HG03378 (cell line): ENCODE results near the gene CXCL6.

Experiments used
- ATAC-seq: cut with Tn5 transposase; IDR thresholded peaks from one replicate; pipeline ENCODE4 v1.9.1; 2021; ENCODE audit warnings: mild to moderate bottlenecking, moderate library complexity; ENCODE audit not compliant: unreplicated experiment

The CXCL6 gene

GRCh38 chr4:73865431-73866096 is 29.1 kb downstream of the CXCL6 start:
- no peak for ATAC-seq

DNA sequence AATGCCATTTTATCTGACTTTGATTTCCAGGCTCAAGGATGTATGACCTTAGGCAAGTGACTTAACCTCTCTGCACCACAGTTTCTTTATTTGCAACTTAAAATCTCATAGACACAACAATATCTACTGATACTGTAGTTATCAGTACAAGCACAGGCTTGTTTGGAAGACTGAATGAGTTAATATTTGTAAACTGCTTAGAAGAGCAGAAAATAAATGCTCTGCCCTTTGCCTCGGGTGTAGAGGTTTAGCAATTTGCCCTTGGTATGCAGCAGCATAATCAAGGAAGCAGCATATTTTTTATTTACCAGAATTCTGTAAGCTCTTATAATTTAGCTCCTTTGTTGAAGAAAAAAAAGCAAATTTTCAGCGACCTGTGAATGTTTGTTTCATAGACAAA is 29.8 kb downstream of the CXCL6 start:
- no peak for ATAC-seq

- no peak for ATAC-seq
These were observed 31.3 kb downstream of the CXCL6 start for GRCh38 chr4:73867783-73868182.

DNA sequence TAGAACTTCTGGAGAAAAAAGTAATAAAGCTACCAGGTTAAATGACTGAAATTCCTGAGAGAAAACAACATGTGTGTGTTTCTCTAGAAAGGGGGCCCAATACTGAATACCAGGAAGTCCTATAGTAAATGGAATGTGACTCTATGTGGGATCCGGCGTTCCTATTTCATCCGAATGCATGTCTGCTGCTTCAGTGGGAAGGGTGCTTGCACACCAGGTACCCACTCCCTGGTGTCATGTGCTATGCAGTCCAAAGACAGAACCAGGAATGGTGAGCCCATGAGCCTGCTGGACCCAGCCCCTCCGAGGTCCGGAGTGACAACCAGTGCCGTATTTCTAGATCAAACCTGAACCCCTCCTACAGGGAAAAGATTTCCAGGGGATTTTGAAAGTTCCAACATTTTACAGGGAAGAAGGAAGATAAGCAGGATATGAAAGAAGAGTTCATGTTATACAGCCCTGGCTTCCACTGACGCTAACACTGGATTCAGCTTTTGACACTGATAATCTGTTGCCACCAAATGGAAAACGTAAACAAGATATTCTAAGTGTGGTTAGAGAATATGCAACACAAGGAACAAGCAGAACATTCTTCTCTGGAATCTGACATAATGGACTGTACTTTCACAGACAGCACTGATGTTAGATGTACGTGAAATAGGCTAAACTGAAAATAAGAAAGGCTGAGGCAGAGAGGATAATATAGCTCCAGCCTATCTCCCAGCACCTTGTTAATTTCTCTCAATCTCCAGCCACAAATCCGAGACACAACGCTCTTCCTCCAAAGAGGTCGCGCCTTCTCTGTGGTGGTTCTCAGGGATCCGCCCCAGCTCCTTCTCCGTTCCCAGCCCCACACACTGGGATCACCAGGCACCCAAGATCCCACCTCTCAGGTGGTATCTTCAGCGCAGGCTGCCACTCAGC is 32.0 kb downstream of the CXCL6 start:
- ATAC-seq, result no peak

- ATAC-seq, result no peak
These were observed 32.9 kb downstream of the CXCL6 start, which contains the start of gene CXCL1 for GRCh38 chr4:73869130-73870055. Gene CXCL1, plus strand, starts transcription at chr4:73869393. Its CDS starts 78 bp downstream, at chr4:73869471.

DNA sequence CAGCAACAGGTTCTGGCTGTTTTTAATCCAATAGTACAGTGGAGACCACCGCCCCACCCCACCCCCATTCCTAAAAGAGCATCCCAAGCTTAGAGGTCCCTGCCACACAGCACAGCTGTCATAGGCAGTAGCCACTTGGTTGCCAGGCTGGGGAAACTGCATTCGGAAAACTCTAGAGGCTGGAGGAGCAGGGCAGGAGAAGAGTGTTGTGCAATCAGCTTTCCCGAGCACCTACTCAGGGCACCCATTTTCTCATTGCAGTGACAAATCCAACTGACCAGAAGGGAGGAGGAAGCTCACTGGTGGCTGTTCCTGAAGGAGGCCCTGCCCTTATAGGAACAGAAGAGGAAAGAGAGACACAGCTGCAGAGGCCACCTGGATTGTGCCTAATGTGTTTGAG is 33.8 kb downstream of the CXCL6 start:
- ATAC-seq, result no peak

DNA sequence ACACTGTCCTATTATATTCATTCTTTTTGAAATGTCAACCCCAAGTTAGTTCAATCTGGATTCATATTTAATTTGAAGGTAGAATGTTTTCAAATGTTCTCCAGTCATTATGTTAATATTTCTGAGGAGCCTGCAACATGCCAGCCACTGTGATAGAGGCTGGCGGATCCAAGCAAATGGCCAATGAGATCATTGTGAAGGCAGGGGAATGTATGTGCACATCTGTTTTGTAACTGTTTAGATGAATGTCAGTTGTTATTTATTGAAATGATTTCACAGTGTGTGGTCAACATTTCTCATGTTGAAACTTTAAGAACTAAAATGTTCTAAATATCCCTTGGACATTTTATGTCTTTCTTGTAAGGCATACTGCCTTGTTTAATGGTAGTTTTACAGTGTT is 34.3 kb downstream of the CXCL6 start:
- ATAC-seq, result no peak

DNA sequence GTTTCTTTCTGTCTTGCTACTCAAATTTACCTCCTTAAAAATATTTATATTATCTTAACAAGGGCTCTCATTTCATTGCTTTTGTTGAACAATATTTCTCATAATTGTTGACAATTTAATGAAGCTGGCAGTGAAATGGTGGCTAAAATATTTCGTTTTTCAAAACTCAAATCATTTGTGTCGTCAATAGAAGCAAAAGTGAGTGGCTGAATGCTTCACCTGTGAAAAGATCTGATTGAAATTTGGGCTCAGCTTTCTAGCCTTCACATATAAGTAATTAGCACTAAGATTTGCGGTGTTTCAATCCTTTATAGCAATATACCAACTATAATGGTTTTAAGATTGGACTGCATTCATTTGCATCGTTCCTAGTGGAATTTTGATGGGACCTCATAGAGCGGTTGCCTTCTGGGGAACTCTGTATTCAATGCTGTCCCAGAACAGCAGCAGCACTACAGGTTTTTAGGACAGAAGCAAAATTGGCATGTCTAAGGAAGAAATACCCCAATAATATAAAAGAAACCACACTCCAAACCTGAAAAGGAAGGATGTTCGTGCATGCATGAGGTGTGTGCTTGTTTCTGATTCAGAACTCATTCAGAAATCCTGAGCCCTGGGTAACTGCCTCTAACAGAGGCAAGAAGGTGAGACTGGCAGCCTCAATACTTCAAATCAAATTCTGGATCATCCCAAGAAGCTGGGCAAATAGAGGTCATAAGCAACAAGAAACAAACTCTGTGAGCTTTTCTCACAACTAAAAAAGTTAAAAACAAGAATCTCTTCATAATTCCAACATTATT is 35.2 kb downstream of the CXCL6 start:
- ATAC-seq, result no peak

DNA sequence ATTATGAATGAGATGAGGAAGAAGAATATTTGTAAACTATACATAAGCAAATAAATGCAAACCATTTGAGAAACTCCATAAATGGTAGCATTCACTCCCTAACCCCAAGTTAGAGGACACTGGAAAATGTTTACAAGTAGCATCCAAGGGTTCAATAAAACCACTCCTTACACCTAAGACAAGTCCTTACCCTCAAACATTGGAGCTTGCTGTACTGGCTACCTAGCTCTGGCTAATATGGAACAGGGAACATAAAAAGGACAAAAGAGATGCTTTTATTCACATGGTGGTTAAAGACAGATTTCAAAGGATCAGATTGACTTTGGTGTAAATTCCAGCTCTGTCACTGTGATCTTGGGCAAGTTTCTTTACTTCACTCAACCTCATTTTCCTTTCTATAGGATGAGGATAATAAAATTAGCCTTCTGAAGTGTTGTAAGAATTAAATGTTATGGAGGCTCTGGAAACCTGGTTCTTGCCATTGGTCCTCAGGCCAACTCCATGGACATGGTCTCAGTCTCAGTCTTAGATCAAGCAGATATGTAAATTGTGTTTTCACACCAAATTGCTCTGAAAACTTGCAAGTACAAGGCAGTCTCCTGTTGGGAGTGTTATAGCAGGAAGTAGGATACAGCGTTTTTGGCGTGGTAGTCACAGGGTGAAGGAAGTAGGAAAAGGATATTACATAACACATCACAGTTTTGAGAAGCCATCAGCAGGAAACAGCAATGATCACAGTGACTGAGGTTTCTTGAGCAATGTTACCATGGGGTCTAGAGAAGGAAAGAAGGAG is 36.0 kb downstream of the CXCL6 start:
- ATAC-seq, result no peak

DNA sequence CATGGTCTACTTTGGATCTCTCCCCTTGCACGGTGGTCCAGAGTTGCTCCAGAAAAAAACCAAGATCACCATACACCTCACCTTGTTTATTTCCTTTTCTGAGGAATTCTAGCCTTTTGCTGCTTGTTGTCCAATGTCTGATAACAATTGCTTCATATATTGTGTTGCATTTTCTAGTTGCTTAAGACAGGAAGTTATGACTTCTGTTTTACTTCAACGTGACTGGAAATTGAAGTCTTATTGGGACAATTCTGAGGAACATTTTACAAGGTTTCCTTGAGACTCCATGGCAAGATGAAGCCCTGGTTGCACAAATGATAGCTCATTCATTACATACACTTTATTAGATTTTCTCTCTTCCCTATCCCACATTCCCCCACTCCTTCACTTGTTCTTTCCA is 37.9 kb downstream of the CXCL6 start:
- ATAC-seq, result no peak

GRCh38 chr4:73875401-73875800 is 38.9 kb downstream of the CXCL6 start:
- ATAC-seq, result no peak

DNA sequence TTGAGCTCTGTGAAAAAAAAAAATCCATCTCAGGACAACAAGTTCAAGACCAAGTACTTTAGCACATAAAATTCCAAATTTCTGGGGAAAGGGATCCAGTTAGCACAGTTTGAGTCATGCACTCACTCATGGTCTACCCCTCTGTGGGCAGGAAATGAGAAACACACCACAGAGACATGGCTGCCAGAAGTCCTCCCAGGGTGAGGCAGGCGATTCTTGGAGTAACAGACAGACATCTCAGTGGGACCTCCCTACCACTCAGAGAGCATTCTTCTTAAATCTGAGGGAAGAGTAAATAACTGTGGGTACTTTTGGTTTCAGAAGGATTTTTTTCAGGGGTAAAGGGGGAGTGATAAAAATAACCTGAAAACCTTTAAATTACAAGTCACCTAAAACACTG is 46.8 kb downstream of the CXCL6 start:
- no peak for ATAC-seq

DNA sequence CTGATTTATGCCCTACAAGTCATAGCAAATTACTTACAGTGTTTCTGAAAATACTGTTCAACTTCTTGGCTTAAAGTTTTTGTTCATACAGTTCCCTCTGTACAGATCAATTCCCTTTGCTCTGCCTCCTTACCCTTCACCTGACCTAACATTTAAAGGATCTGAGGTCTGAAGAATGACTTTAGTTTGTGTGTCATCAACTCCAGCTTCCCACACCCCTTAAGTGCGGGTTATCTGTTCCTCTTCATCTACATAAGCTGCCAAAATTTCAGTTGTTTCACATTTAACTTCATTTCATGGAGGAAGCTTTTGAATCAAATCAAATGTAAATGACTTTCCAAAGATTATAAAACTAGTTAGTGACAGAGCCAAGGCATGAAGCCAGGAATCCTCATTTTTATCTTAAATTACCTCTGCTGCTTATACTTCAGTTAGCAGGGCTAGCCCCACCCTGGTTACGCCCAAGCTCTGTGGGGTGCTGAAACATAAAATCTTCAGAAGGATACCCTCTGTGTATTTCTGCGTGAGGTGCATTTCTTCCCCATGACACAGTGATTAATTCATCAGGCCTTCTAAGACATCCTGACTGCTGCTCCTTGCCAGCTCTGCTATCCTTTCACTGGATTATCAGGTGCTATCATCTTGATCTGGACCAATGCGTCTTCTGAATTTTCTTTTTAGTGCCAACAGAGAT is 49.2 kb downstream of the CXCL6 start:
- no peak for ATAC-seq
